Measurements from ENCODE around the gene NOPCHAP1.

DNA sequence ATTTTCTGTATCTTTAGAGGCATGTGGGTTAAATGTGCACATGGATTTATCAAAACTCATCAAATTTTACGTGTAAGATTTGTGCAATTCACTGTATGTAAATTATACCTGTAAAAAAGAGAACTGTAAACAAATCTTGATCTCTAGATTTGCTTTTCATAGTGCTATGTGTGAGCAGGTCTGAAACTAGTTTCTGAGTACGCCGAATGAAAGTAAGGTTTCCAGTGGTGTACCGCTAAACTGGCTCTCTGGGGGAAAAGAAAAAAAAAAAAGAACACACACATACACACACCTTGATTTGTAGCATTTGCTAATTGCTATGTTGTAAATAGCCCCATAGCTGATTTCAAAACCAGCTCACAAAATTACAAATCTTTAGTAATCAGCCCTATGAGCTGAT is 19.4 kb upstream of the NOPCHAP1 start:
- TF ChIP-seq, protein P1, sequence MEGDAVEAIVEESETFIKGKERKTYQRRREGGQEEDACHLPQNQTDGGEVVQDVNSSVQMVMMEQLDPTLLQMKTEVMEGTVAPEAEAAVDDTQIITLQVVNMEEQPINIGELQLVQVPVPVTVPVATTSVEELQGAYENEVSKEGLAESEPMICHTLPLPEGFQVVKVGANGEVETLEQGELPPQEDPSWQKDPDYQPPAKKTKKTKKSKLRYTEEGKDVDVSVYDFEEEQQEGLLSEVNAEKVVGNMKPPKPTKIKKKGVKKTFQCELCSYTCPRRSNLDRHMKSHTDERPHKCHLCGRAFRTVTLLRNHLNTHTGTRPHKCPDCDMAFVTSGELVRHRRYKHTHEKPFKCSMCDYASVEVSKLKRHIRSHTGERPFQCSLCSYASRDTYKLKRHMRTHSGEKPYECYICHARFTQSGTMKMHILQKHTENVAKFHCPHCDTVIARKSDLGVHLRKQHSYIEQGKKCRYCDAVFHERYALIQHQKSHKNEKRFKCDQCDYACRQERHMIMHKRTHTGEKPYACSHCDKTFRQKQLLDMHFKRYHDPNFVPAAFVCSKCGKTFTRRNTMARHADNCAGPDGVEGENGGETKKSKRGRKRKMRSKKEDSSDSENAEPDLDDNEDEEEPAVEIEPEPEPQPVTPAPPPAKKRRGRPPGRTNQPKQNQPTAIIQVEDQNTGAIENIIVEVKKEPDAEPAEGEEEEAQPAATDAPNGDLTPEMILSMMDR (optimal IDR thresholded peaks at IDR 0.05 in 1 of 3, IDR thresholded peaks at IDR 0.05 in 1 of 3, conservative IDR thresholded peaks at IDR 0.05 in 1 of 3; ENCODE audit: extremely low read depth in 1 of 3, insufficient read depth in 2 of 3, low read length in 3 of 3) = no peak
- TF ChIP-seq EZH2 (IDR thresholded peaks at IDR 0.05; ENCODE audit: low read length) = no peak

Measured in keratinocyte (primary cell).